GM19438 (cell line): ENCODE data around the gene ZDHHC8.

Experiments used
- ATAC-seq: cut with Tn5 transposase; IDR thresholded peaks from one replicate; pipeline ENCODE4 v1.9.1; 2021; ENCODE audit warnings: low read depth; ENCODE audit not compliant: unreplicated experiment

Gene ZDHHC8

GRCh38 chr22:20140521-20140964, 8.9 kb downstream of the ZDHHC8 start:
- no peak for ATAC-seq

GRCh38 chr22:20141186-20142077, 9.8 kb downstream of the ZDHHC8 start:
- no peak for ATAC-seq

- ATAC-seq, result no peak
Observed at GRCh38 chr22:20142711-20143621, 11.4 kb downstream of the ZDHHC8 start.

GRCh38 chr22:20143883-20144665, 12.5 kb downstream of the ZDHHC8 start:
- ATAC-seq, result no peak

GRCh38 chr22:20145206-20145831, 13.7 kb downstream of the ZDHHC8 start:
- ATAC-seq, result no peak

GRCh38 chr22:20145832-20146223, 14.2 kb downstream of the ZDHHC8 start:
- no peak for ATAC-seq

- no peak for ATAC-seq
Observed at GRCh38 chr22:20146777-20147176, 15.2 kb downstream of the ZDHHC8 start.

- no peak for ATAC-seq
Observed at GRCh38 chr22:20147237-20147988, 15.8 kb downstream of the ZDHHC8 start.

- ATAC-seq, result no peak
Observed at GRCh38 chr22:20148414-20148813, 16.8 kb downstream of the ZDHHC8 start.

- ATAC-seq, result no peak
Observed at GRCh38 chr22:20149257-20150250, 17.9 kb downstream of the ZDHHC8 start.

- ATAC-seq, result no peak
Observed at GRCh38 chr22:20150381-20151275, 19.0 kb downstream of the ZDHHC8 start, which contains the start of gene CCDC188. TSS of gene CCDC188 (minus strand) at chr22:20151055. CDS start at chr22:20150986, 69 bp downstream.

GRCh38 chr22:20151276-20151588, 19.6 kb downstream of the ZDHHC8 start:
- no peak for ATAC-seq

- no peak for ATAC-seq
Observed at GRCh38 chr22:20152464-20152890, 20.9 kb downstream of the ZDHHC8 start.

- no peak for ATAC-seq
Observed at GRCh38 chr22:20153945-20154344, 22.3 kb downstream of the ZDHHC8 start.

GRCh38 chr22:20154602-20155187, 23.1 kb downstream of the ZDHHC8 start:
- ATAC-seq, result no peak

- ATAC-seq, result no peak
Observed at GRCh38 chr22:20155330-20156041, 23.9 kb downstream of the ZDHHC8 start.
